ENCODE results near the gene ALS2CL.

Gene ALS2CL

GRCh38 chr3:46660543-46661523, 32.6 kb downstream of the ALS2CL start:
- no peaks in the 10 kb centered on the region for H3K36me3 ChIP-seq (replicated peaks; ENCODE audit: insufficient read depth, low read length)
- DNase-seq: no peak
- no peak overlapping the region for H3K9ac ChIP-seq (ENCODE audit: low read length)
- H3F3A ChIP-seq (ENCODE audit: insufficient read depth, low read length): no peaks in the 10 kb centered on the region
- no peak overlapping the region for H2AFZ ChIP-seq (ENCODE audit: low read length)
- no peaks in the 10 kb centered on the region for H3K27me3 ChIP-seq (replicated peaks; ENCODE audit: insufficient read depth, low read length)
- H3K79me2 ChIP-seq (ENCODE audit: low read length): no peaks in the 10 kb centered on the region
- H4K20me1 ChIP-seq (ENCODE audit: insufficient read depth, low read length): no peaks in the 10 kb centered on the region
- TF ChIP-seq EZH2phosphoT487 (IDR thresholded peaks at IDR 0.05; ENCODE audit: low read length): no peak
- H3K27ac ChIP-seq (ENCODE audit: low read length): no peak overlapping the region
- no peak overlapping the region for H3K4me2 ChIP-seq (ENCODE audit: low read depth, low read length)
- H3K4me1 ChIP-seq (ENCODE audit: low read length): no peaks in the 10 kb centered on the region
- H3K4me3 ChIP-seq (ENCODE audit: low read length): no peak overlapping the region
- no peaks in the 10 kb centered on the region for H3K9me3 ChIP-seq (replicated peaks; ENCODE audit: insufficient read depth, low read length)
- H3K9me2 ChIP-seq (replicated peaks; ENCODE audit: insufficient read depth, low read length): no peaks in the 10 kb centered on the region

- no peak overlapping the region for H3K4me2 ChIP-seq (ENCODE audit: low read depth, low read length)
- no peaks in the 10 kb centered on the region for H3F3A ChIP-seq (ENCODE audit: insufficient read depth, low read length)
- no peak overlapping the region for H3K9ac ChIP-seq (ENCODE audit: low read length)
- no peak overlapping the region for H2AFZ ChIP-seq (ENCODE audit: low read length)
- no peak overlapping the region for H3K4me3 ChIP-seq (ENCODE audit: low read length)
- H3K27ac ChIP-seq (ENCODE audit: low read length): no peak overlapping the region
- H3K9me2 ChIP-seq (replicated peaks; ENCODE audit: insufficient read depth, low read length): no peaks in the 10 kb centered on the region
- no peaks in the 10 kb centered on the region for H4K20me1 ChIP-seq (ENCODE audit: insufficient read depth, low read length)
- H3K27me3 ChIP-seq (replicated peaks; ENCODE audit: insufficient read depth, low read length): no peaks in the 10 kb centered on the region
- no peak for TF ChIP-seq EZH2 (optimal IDR thresholded peaks at IDR 0.05; ENCODE audit: low read depth, low read length)
- no peak for TF ChIP-seq EZH2phosphoT487 (IDR thresholded peaks at IDR 0.05; ENCODE audit: low read length)
- no peak for TF ChIP-seq CTCF (IDR thresholded peaks at IDR 0.05; ENCODE audit: low read length)
- H3K36me3 ChIP-seq (replicated peaks; ENCODE audit: insufficient read depth, low read length): no peaks in the 10 kb centered on the region
- no peaks in the 10 kb centered on the region for H3K9me3 ChIP-seq (replicated peaks; ENCODE audit: insufficient read depth, low read length)
- no peaks in the 10 kb centered on the region for H3K79me2 ChIP-seq (ENCODE audit: low read length)
- H3K4me1 ChIP-seq (ENCODE audit: low read length): no peaks in the 10 kb centered on the region
- no peak for DNase-seq
Observed at GRCh38 chr3:46660003-46660402, 33.5 kb downstream of the ALS2CL start.

- no peaks in the 10 kb centered on the region for H3F3A ChIP-seq (ENCODE audit: insufficient read depth, low read length)
- no peak overlapping the region for H3K4me3 ChIP-seq (ENCODE audit: low read length)
- DNase-seq: no peak
- H3K27ac ChIP-seq (ENCODE audit: low read length): no peak overlapping the region
- TF ChIP-seq EZH2phosphoT487 (IDR thresholded peaks at IDR 0.05; ENCODE audit: low read length): no peak
- TF ChIP-seq EZH2 (optimal IDR thresholded peaks at IDR 0.05; ENCODE audit: low read depth, low read length): no peak
- TF ChIP-seq CTCF (IDR thresholded peaks at IDR 0.05; ENCODE audit: low read length): no peak
- no peak overlapping the region for H3K4me2 ChIP-seq (ENCODE audit: low read depth, low read length)
- no peak overlapping the region for H3K9ac ChIP-seq (ENCODE audit: low read length)
- H3K9me3 ChIP-seq (replicated peaks; ENCODE audit: insufficient read depth, low read length): no peaks in the 10 kb centered on the region
- H4K20me1 ChIP-seq (ENCODE audit: insufficient read depth, low read length): no peaks in the 10 kb centered on the region
- no peak overlapping the region for H2AFZ ChIP-seq (ENCODE audit: low read length)
- no peaks in the 10 kb centered on the region for H3K4me1 ChIP-seq (ENCODE audit: low read length)
- H3K9me2 ChIP-seq (replicated peaks; ENCODE audit: insufficient read depth, low read length): no peaks in the 10 kb centered on the region
- H3K79me2 ChIP-seq (ENCODE audit: low read length): no peaks in the 10 kb centered on the region
- H3K36me3 ChIP-seq (replicated peaks; ENCODE audit: insufficient read depth, low read length): no peaks in the 10 kb centered on the region
- no peaks in the 10 kb centered on the region for H3K27me3 ChIP-seq (replicated peaks; ENCODE audit: insufficient read depth, low read length)
Observed at GRCh38 chr3:46659285-46659684, 34.2 kb downstream of the ALS2CL start.

All from MM.1S (cell line).